ENCODE results near the gene CPNE1.

DNA sequence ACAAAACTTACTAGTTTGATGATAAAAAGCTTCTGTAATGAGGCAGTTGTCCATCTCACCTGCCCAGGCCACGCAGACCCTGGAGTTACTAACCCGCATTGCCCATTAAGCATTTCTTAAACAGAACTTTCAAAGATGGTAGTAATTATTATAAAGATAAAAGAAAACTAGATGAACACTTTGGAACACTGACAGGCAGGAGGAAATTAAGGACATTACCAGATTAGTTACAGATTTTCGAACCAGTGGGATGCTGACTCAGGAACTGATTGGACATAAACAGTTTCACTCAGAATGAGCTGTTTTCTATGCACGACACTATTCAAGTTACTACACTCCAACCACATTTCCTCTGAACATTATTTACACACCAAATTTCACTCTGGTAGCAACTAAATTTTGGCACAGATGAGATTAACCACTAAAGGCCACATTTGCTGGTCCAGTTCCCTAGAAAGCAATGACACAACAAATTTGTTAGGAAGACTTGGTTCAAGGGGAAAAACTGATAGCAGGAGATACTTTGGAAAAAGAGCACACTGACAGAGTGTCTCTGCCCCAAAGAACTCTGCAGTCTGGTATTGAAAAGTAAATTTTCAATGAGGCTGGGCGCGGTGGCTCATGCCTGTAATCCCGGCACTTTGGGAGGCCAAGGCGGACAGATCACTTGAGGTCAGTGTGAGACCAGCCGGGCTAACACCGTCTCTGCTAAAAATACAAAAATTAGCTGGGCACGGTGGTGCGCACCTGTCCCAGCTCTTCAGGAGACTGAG is 37.5 kb upstream of the CPNE1 start:
- TF ChIP-seq POLR2A (IDR thresholded peaks at IDR 0.05) = no peak
- TF ChIP-seq, protein P1, sequence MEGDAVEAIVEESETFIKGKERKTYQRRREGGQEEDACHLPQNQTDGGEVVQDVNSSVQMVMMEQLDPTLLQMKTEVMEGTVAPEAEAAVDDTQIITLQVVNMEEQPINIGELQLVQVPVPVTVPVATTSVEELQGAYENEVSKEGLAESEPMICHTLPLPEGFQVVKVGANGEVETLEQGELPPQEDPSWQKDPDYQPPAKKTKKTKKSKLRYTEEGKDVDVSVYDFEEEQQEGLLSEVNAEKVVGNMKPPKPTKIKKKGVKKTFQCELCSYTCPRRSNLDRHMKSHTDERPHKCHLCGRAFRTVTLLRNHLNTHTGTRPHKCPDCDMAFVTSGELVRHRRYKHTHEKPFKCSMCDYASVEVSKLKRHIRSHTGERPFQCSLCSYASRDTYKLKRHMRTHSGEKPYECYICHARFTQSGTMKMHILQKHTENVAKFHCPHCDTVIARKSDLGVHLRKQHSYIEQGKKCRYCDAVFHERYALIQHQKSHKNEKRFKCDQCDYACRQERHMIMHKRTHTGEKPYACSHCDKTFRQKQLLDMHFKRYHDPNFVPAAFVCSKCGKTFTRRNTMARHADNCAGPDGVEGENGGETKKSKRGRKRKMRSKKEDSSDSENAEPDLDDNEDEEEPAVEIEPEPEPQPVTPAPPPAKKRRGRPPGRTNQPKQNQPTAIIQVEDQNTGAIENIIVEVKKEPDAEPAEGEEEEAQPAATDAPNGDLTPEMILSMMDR (IDR thresholded peaks at IDR 0.05) = no peak
